Measurements from ENCODE around the gene SPATA4.

SPATA4 gene

GRCh38 chr4:176191974-176192373, 3.4 kb downstream of the SPATA4 start:
- Histone ChIP-seq H2AFZ (ENCODE audit: low read depth, low read length) (no peak overlapping the region), H3K4me3 (ENCODE audit: low read length) (no peak overlapping the region), H3K36me3 (replicated peaks; ENCODE audit: low read depth, low read length) (no peaks in the 10 kb centered on the region), H3K27me3 (ENCODE audit: low read depth, low read length) (peaks cover 11% of the 10 kb centered on the region; the same call in 1 of the 2 replicates), H3K27ac (ENCODE audit: low read length) (no peak overlapping the region), H3K9me3 (ENCODE audit: insufficient read depth, low read length) (no peaks in the 10 kb centered on the region), H3K9ac (ENCODE audit: low read length) (no peak overlapping the region), H3K4me1 (ENCODE audit: low read length) (peaks cover 55% of the 10 kb centered on the region), H4K20me1 (ENCODE audit: insufficient read depth, low read length) (no peaks in the 10 kb centered on the region), H3K4me2 (ENCODE audit: low read length) (no peak overlapping the region), H3K79me2 (ENCODE audit: low read length) (no peaks in the 10 kb centered on the region)
- TF ChIP-seq CTCF (IDR thresholded peaks at IDR 0.05; ENCODE audit: low read depth, low read length) (peak; percentile 47), EZH2phosphoT487 (IDR thresholded peaks at IDR 0.05; ENCODE audit: low read depth) (no peak)

GRCh38 chr4:176189891-176190795, 5.2 kb downstream of the SPATA4 start:
- H3K9ac ChIP-seq (ENCODE audit: low read length) = peak overlapping the region; percentile 20; the same call in 1 of the 2 replicates
- H3K27me3 ChIP-seq (ENCODE audit: low read depth, low read length) = peaks cover 11% of the 10 kb centered on the region; the same call in 1 of the 2 replicates
- peak overlapping the region; percentile 39 for H2AFZ ChIP-seq (ENCODE audit: low read depth, low read length)
- H3K4me2 ChIP-seq (ENCODE audit: low read length) = peak overlapping the region; percentile 66
- no peaks in the 10 kb centered on the region for H3K79me2 ChIP-seq (ENCODE audit: low read length)
- H3K27ac ChIP-seq (ENCODE audit: low read length) = no peak overlapping the region
- no peak for TF ChIP-seq CTCF (IDR thresholded peaks at IDR 0.05; ENCODE audit: low read depth, low read length)
- TF ChIP-seq EZH2phosphoT487 (IDR thresholded peaks at IDR 0.05; ENCODE audit: low read depth) = no peak
- no peaks in the 10 kb centered on the region for H4K20me1 ChIP-seq (ENCODE audit: insufficient read depth, low read length)
- no peaks in the 10 kb centered on the region for H3K9me3 ChIP-seq (ENCODE audit: insufficient read depth, low read length)
- H3K4me1 ChIP-seq (ENCODE audit: low read length) = peaks cover 62% of the 10 kb centered on the region
- H3K4me3 ChIP-seq (ENCODE audit: low read length) = peak overlapping the region; percentile 36
- H3K36me3 ChIP-seq (replicated peaks; ENCODE audit: low read depth, low read length) = no peaks in the 10 kb centered on the region

- Histone ChIP-seq H3K27me3 (ENCODE audit: low read depth, low read length) (peaks cover 8% of the 10 kb centered on the region; the same call in 1 of the 2 replicates), H3K4me3 (ENCODE audit: low read length) (peak overlapping the region; percentile 36), H3K4me1 (ENCODE audit: low read length) (peaks cover 49% of the 10 kb centered on the region), H3K79me2 (ENCODE audit: low read length) (no peaks in the 10 kb centered on the region), H3K9me3 (ENCODE audit: insufficient read depth, low read length) (no peaks in the 10 kb centered on the region), H3K27ac (ENCODE audit: low read length) (no peak overlapping the region), H4K20me1 (ENCODE audit: insufficient read depth, low read length) (no peaks in the 10 kb centered on the region), H3K36me3 (replicated peaks; ENCODE audit: low read depth, low read length) (no peaks in the 10 kb centered on the region), H2AFZ (ENCODE audit: low read depth, low read length) (peak overlapping the region; percentile 30), H3K9ac (ENCODE audit: low read length) (0 out of 2 replicates have a peak overlapping the region, but pooled peaks have one; percentile 8), H3K4me2 (ENCODE audit: low read length) (peak overlapping the region; percentile 66)
- no peak for TF ChIP-seq CTCF (IDR thresholded peaks at IDR 0.05; ENCODE audit: low read depth, low read length)
- TF ChIP-seq EZH2phosphoT487 (IDR thresholded peaks at IDR 0.05; ENCODE audit: low read depth) = no peak
Measured at GRCh38 chr4:176188654-176189053, 6.7 kb downstream of the SPATA4 start.

- Histone ChIP-seq H3K27me3 (ENCODE audit: low read depth, low read length) (0 out of 2 replicates have a peak, but pooled peaks cover 4% of the 10 kb centered on the region), H4K20me1 (ENCODE audit: insufficient read depth, low read length) (no peaks in the 10 kb centered on the region), H3K36me3 (replicated peaks; ENCODE audit: low read depth, low read length) (no peaks in the 10 kb centered on the region), H3K9ac (ENCODE audit: low read length) (no peak overlapping the region), H3K4me1 (ENCODE audit: low read length) (peaks cover 43% of the 10 kb centered on the region), H3K4me3 (ENCODE audit: low read length) (no peak overlapping the region), H2AFZ (ENCODE audit: low read depth, low read length) (0 out of 2 replicates have a peak overlapping the region, but pooled peaks have one; percentile 2), H3K9me3 (ENCODE audit: insufficient read depth, low read length) (no peaks in the 10 kb centered on the region), H3K79me2 (ENCODE audit: low read length) (no peaks in the 10 kb centered on the region), H3K4me2 (ENCODE audit: low read length) (peak overlapping the region; percentile 25), H3K27ac (ENCODE audit: low read length) (no peak overlapping the region)
- TF ChIP-seq CTCF (IDR thresholded peaks at IDR 0.05; ENCODE audit: low read depth, low read length) (no peak), EZH2phosphoT487 (IDR thresholded peaks at IDR 0.05; ENCODE audit: low read depth) (no peak)
Measured at GRCh38 chr4:176187624-176188023, 7.8 kb downstream of the SPATA4 start.
